ENCODE results near the gene ZBTB1. TPM values are rescaled to one million over a fixed set of nuclear protein-coding genes. Genes with fewer than 3 reads are reported as not detected.

The ZBTB1 gene
- total and polyA plus RNA-seq, 2 donors (not counting 3 experiments of a cell fraction or from before 2014, with no cell fraction given) = 9.7 to 32.2 TPM

GRCh38 chr14:64465831-64466554 lies 38.6 kb upstream of the ZBTB1 start:
- Histone ChIP-seq H3K4me3 (replicated peaks in 1 of 3; ENCODE audit: insufficient read depth in 1 of 3, low read depth in 1 of 3, low read length in 3 of 3) (peak overlapping the region; percentile 70 to 79 (median 76)), H4K20me1 (replicated peaks; ENCODE audit: control insufficient read depth, extremely low read depth, insufficient read depth, low read length) (no peaks in the 10 kb centered on the region), H3K9me3 (replicated peaks; ENCODE audit: control insufficient read depth, insufficient read depth, low read length) (no peaks in the 10 kb centered on the region), H2AFZ (ENCODE audit: low read depth, low read length) (peak overlapping the region; percentile 80), H3K9ac (replicated peaks; ENCODE audit: extremely low read depth, insufficient read depth, low read length) (peak overlapping the region; percentile 39), H3K27ac (ENCODE audit: insufficient read depth, low read depth, low read length) (no peak overlapping the region), H3K79me2 (ENCODE audit: control insufficient read depth, insufficient read depth, low read length) (no peaks in the 10 kb centered on the region), H3K9me1 (replicated peaks; ENCODE audit: control insufficient read depth, extremely low read depth, insufficient read depth, low read length) (no peaks in the 10 kb centered on the region), H3K4me2 (ENCODE audit: insufficient read depth, low read length) (peak overlapping the region; percentile 97), H3K36me3 (ENCODE audit: control insufficient read depth in 2 of 2, extremely low read depth in 1 of 2, insufficient read depth in 2 of 2, low read length in 2 of 2) (no peaks in the 10 kb centered on the region), H3K4me1 (ENCODE audit: control insufficient read depth, extremely low read depth, insufficient read depth, low read length) (peaks cover 14% of the 10 kb centered on the region), H3K27me3 (ENCODE audit: control insufficient read depth in 2 of 2, insufficient read depth in 2 of 2, low read length in 2 of 2) (no peaks in the 10 kb centered on the region)
- peak; percentile 80 for FAIRE-seq
- intact Hi-C loops (cut with micrococcal nuclease) = no loop called here
- POLR2A ChIA-PET = interaction anchor here (0.6 to 0.7 kb wide), 2 partner anchors 24 to 74 kb away, joined by 3 read pairs; partner anchors contain the start of gene HSPA2
- DNase-seq (ENCODE audit: low read depth, low spot score) = peak; percentile 45
- dilution Hi-C loops (cut with MboI; ENCODE audit: extremely low pct_ligation_motif_present, low sequenced_read_pairs) = no loop called here
- CTCF ChIA-PET = interaction anchor here (0.8 to 4.0 kb wide), 15 partner anchors 10 to 170 kb away, joined by 3 to 32 read pairs (median 5); partner anchors contain the start of gene MTHFD1
- TF ChIP-seq GATA2 (IDR thresholded peaks at IDR 0.05; ENCODE audit: insufficient read depth, insufficient read length, low read depth, low read length) = peak; percentile 86
- TF ChIP-seq POLR2AphosphoS5 (IDR thresholded peaks at IDR 0.05; ENCODE audit: insufficient read depth, low read depth, low read length) = no peak
- no peak for TF ChIP-seq CTCF (IDR thresholded peaks at IDR 0.05; ENCODE audit: extremely low read depth in 1 of 2, insufficient read depth in 1 of 2, low read depth in 1 of 2, low read length in 2 of 2)
- TSS peak; percentile 7 for BruUV-seq (replicated peaks)

- intact Hi-C loops (cut with micrococcal nuclease) (no loop called here), dilution Hi-C loops (cut with MboI; ENCODE audit: extremely low pct_ligation_motif_present, low sequenced_read_pairs) (no loop called here)
- no TSS peak for BruUV-seq (replicated peaks)
- Histone ChIP-seq H3K27me3 (ENCODE audit: control insufficient read depth in 2 of 2, insufficient read depth in 2 of 2, low read length in 2 of 2) (no peaks in the 10 kb centered on the region), H3K9me3 (replicated peaks; ENCODE audit: control insufficient read depth, insufficient read depth, low read length) (no peaks in the 10 kb centered on the region), H3K4me3 (replicated peaks in 1 of 3; ENCODE audit: insufficient read depth in 1 of 3, low read depth in 1 of 3, low read length in 3 of 3) (no peak overlapping the region), H3K9me1 (replicated peaks; ENCODE audit: control insufficient read depth, extremely low read depth, insufficient read depth, low read length) (no peaks in the 10 kb centered on the region), H3K4me1 (ENCODE audit: control insufficient read depth, extremely low read depth, insufficient read depth, low read length) (peaks cover 14% of the 10 kb centered on the region), H2AFZ (ENCODE audit: low read depth, low read length) (no peak overlapping the region), H3K79me2 (ENCODE audit: control insufficient read depth, insufficient read depth, low read length) (no peaks in the 10 kb centered on the region), H3K27ac (ENCODE audit: insufficient read depth, low read depth, low read length) (no peak overlapping the region), H4K20me1 (replicated peaks; ENCODE audit: control insufficient read depth, extremely low read depth, insufficient read depth, low read length) (no peaks in the 10 kb centered on the region), H3K9ac (replicated peaks; ENCODE audit: extremely low read depth, insufficient read depth, low read length) (no peak overlapping the region), H3K36me3 (ENCODE audit: control insufficient read depth in 2 of 2, extremely low read depth in 1 of 2, insufficient read depth in 2 of 2, low read length in 2 of 2) (no peaks in the 10 kb centered on the region), H3K4me2 (ENCODE audit: insufficient read depth, low read length) (no peak overlapping the region)
- ChIA-PET CTCF (interaction anchor here (0.8 to 4.0 kb wide), 8 partner anchors 9 to 169 kb away, joined by 3 to 32 read pairs (median 8); partner anchors contain the start of gene MTHFD1), POLR2A (no interaction called here)
- no peak for TF ChIP-seq FOS (IDR thresholded peaks at IDR 0.05; ENCODE audit: borderline replicate concordance, insufficient read depth, low read length)
- no peak for TF ChIP-seq POLR2A (IDR thresholded peaks at IDR 0.05; ENCODE audit: low read depth, low read length)
- no peak for TF ChIP-seq GATA2 (IDR thresholded peaks at IDR 0.05; ENCODE audit: insufficient read depth, insufficient read length, low read depth, low read length)
- TF ChIP-seq MYC (IDR thresholded peaks at IDR 0.05; ENCODE audit: low read depth, low read length) = no peak
- TF ChIP-seq POLR2AphosphoS5 (IDR thresholded peaks at IDR 0.05; ENCODE audit: insufficient read depth, low read depth, low read length) = no peak
- TF ChIP-seq EZH2 (IDR thresholded peaks at IDR 0.05; ENCODE audit: borderline replicate concordance, low read depth, low read length, severe bottlenecking) = no peak
- TF ChIP-seq JUN (IDR thresholded peaks at IDR 0.05; ENCODE audit: borderline replicate concordance, insufficient read depth, insufficient read length, low read depth) = no peak
- TF ChIP-seq MAX (IDR thresholded peaks at IDR 0.05; ENCODE audit: insufficient read depth, insufficient read length) = no peak
- no peak for TF ChIP-seq CTCF (IDR thresholded peaks at IDR 0.05; ENCODE audit: extremely low read depth in 1 of 2, insufficient read depth in 1 of 2, low read depth in 1 of 2, low read length in 2 of 2)
- DNase-seq (ENCODE audit: low read depth, low spot score) (no peak), FAIRE-seq (no peak)
Measured at GRCh38 chr14:64467101-64467500, 37.5 kb upstream of the ZBTB1 start.
